Right kidney (tissue), 1 donor: ENCODE results near the gene PRKAG1.

Experiments used
- DNase-seq: peaks from one replicate; pipeline ENCODE4 v3.0.0-alpha.2; 2016

PRKAG1 gene

GRCh38 chr12:48981757-48982157 is 36.8 kb downstream of the PRKAG1 start:
- DNase-seq, result no peak

DNA sequence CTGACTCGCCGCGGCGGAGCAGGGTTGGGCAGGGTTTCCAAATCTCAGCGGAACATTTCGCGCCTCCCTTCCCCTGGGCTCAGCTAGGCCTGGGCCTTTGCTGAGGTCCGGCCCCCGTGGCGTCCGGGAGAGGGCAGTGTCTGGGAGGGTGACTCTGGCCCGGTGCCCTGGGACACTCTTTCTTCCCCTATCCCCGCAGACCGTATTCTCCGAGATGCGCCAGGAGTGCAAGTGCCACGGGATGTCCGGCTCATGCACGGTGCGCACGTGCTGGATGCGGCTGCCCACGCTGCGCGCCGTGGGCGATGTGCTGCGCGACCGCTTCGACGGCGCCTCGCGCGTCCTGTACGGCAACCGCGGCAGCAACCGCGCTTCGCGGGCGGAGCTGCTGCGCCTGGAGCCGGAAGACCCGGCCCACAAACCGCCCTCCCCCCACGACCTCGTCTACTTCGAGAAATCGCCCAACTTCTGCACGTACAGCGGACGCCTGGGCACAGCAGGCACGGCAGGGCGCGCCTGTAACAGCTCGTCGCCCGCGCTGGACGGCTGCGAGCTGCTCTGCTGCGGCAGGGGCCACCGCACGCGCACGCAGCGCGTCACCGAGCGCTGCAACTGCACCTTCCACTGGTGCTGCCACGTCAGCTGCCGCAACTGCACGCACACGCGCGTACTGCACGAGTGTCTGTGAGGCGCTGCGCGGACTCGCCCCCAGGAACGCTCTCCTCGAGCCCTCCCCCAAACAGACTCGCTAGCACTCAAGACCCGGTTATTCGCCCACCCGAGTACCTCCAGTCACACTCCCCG is 37.4 kb downstream of the PRKAG1 start:
- DNase-seq, result peak; percentile 56

- no peak for DNase-seq
Observed at GRCh38 chr12:48980389-48980952, 38.1 kb downstream of the PRKAG1 start.

DNA sequence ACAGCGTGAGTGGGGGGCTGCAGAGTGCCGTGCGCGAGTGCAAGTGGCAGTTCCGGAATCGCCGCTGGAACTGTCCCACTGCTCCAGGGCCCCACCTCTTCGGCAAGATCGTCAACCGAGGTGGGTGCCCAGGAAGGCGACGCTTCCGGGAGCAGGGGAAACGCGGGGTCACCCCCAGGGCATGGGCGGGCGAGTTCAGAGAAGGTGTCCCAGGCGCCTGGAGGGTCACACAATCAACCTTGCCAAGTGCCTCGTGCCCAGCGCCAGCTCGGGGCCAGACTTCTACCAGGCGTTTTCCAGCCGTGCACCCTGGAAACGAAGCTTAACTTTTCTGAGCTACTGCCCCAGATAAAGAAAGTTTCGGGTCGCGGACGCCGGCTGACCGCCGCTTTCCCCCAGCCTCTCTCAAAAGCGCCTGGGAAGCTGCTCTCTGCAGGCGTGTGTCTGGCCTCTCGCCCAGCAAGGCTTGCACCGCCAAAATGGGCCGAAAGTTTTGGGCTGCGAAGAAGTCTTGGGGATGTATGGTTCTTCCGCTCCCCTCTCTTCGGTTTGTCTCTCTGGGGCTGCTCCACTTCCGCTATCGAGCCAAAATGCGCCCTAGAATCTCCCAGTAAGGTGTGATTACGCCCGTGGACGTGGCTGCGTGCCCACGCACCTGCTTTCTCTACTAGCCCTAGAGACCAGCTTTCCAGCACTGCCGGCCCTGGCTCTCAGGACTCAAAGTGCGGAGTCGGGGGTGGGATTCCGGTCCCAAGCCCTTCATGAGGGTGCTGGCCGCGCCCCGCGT is 38.8 kb downstream of the PRKAG1 start:
- DNase-seq, result peak; percentile 55

GRCh38 chr12:48978741-48979601 is 39.6 kb downstream of the PRKAG1 start:
- DNase-seq, result peak; percentile 47

GRCh38 chr12:48978291-48978740 is 40.3 kb downstream of the PRKAG1 start, which contains the start of gene WNT1:
Gene WNT1, plus strand, starts transcription at chr12:48978322. Its CDS starts 329 bp downstream, at chr12:48978651.
- peak; percentile 67 for DNase-seq

DNA sequence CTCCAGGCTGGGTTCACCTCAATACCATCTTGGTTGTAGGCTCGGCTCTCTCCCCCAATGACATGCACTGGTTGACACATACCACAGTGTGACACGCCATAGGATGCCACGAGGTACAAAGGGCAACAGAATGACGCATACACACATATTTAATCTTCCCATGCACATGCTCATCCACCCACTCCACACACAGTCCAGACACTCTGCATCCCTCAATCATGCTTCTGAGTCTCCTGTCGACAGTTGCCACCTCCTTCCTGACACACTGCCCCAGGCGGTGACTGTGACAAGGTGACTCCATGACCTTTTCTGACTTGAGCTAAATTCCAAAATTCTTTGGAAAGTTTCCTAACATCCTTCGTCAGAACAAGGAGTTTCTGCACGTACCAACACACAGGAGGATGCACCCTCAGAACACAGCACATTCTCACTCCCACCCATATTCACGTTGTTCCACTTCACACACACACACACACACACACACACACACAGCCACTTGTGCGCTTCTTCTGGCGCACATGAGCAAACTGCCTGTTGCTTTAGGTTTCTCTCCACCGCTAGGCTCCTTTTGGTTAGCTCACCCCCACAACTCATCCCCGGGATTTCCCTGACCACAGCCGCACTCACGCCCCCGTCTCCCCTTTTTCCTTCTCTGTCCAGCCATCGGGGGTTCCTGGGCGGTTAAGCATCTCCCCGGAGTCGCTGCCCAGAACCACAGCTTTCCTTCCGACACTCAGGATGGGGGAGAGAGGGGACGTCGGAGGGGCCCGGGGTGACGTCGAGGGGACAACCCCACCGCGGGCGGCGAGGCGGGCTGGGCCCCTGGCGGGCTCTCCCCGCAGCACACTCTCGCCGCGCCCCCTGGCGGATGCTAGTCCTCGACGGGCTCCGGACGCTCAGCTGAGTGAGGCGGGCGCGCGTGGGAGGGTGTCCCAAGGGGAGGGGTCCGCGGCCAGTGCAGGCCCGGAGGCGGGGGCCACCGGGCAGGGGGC is 41.0 kb downstream of the PRKAG1 start:
- no peak for DNase-seq

DNA sequence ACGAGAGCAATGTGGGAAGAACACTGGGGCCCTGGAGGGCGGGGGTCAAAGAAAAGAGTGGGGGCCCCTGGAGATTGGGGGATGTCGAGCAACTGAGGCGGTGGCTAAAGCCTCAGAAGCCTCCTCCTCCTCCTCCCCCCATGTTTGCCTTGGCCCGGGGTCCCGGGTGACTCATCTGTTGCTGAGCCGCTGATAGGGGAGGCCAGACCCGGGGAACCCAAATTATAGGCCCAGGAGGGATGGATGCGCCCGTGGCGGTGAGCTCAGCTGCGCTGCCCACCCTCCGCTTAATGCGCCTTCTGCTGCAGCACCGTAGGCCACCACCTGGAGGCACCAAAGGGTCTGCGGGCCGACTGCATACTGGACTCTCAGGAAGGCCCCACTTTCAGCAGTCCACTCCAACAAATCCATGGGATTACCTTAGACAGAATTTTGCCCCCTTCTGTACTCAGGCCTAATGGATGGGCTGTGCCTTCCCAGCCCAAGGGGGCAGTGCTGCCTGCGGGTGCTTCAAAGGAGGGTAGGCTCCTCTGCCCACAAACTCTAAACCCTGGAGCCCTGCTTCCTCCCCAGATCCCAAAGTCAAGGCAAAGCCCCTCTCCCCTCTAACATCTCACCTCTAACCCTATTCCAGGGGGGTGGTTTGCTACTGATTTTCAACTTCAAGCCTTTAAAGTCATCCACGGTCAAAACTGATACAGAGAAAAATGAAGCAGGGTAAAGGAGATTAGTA is 44.5 kb downstream of the PRKAG1 start:
- peak; percentile 45 for DNase-seq

GRCh38 chr12:48973531-48973930 is 45.0 kb downstream of the PRKAG1 start:
- no peak for DNase-seq

- no peak for DNase-seq
Observed at GRCh38 chr12:48972952-48973483, 45.6 kb downstream of the PRKAG1 start.

GRCh38 chr12:48972213-48972951 is 46.2 kb downstream of the PRKAG1 start:
- no peak for DNase-seq

GRCh38 chr12:48970702-48971334 is 47.8 kb downstream of the PRKAG1 start:
- DNase-seq, result peak; percentile 27

DNA sequence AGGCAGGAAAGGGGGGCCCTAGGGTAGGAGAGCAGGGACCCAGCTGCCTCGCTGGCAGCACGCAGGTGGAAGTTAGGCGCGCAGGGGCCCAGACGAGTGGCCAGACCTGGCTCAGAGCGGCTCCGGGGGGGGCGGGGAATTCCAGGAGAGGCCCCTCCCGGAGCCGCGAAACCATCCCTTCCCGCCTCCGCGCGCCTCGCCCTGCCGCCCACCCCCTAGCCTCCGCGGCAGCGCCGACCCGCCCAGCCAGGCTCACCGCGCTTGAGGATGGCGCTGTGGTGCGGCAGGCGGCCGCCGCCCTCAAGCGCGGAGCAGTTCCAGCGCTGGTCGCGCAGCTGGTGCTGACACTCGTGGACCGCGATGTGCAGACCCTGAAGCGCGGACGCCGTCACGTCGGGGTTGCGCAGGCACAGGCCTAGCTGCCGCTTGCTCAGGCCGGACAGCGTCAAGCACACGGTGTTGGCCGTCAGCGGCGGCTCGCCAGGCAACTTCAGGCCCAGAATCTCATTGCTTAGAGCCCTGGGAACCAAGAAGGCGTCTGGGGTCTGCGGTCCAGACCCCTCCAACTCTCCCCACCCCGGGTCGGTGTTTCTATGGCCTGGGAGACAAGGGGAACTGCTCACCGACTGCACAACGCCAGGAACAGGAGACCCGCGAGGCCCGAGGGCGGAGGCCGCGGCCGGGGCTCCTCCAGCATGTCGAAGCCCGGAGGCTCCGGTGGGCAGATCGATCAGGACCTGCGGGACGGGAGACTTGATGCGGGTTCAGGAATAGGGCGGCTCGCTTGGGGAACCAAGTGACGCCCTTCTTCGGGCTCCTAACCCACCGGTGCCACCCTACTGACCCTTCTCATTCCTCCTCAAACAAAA is 48.5 kb downstream of the PRKAG1 start:
- DNase-seq, result peak; percentile 71

DNA sequence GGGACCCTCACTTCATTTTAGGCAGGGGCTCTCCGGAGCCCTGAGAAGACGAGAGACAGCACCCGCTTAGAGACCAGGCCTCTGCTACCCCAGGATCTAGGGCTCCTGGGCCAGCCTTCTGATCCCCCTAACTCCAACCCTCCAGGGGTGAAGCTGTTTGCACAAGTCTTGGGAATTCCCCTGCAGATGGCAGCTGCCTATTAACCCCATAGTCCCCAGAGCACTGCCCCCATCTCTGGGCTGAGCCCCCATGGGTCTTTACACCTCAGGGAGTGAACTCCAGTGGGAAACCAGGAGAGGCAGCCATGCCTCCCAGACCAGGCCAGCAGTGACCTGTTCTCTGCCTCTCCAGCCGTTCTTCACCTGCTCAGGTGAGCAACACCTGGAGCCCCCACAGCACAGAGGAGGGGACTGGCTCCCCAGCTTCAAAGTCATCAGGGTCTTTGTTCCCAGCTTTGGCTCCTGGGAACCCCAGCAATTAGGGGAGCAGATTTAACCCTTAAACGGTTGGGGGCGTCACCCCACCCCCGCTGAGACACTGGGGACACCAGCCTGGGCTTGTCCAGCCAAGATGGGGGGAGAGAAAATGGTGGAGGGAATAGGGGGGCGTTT is 49.3 kb downstream of the PRKAG1 start:
- DNase-seq, result no peak

GRCh38 chr12:48968467-48968866 is 50.1 kb downstream of the PRKAG1 start:
- DNase-seq, result no peak

DNA sequence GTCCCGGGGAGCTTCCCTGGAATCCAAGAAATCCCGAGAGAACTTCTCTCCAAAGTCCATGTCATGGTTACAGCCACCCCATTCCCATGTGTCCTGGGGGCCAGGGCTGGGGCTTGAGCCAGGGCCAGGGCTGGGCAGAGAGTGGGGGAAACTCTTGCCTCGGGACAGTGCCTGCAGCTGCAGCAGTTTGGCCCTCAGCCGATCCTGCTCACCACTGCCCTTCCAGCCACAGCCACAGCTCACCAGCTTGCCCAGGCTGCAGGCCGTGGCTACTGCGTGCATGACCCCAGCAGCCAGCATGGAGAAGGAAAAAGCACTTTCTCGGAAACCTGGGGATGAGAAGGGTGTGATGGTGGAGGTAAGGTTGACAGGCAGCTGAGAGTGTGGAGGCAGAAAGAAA is 50.6 kb downstream of the PRKAG1 start:
- DNase-seq, result no peak
